B cell (primary cell): ENCODE measurements around the gene SH2D4B. TPM values are rescaled to one million over a fixed set of nuclear protein-coding genes. Genes with fewer than 3 reads are reported as not detected.

Experiments used
- ATAC-seq: fragments of 200-7000 bp; cut with Tn5 transposase; one replicate; pipeline ENCODE4 v1.10.0; 2021; ENCODE audit warnings: low read depth, mild to moderate bottlenecking, moderate number of reproducible peaks, moderate library complexity
- CTCF ChIA-PET: fragments of 350-600 bp; sonication (Branson Sonifier 250); formaldehyde crosslinking; loops from one replicate; lab custom pipeline; 2021; ENCODE audit warnings: antibody characterized with exemption, inconsistent platforms; lab: Charles Lee
- POLR2A ChIA-PET: fragments of 350-600 bp; sonication (Branson Sonifier 250); formaldehyde crosslinking; loops from one replicate; lab custom pipeline; 2021; ENCODE audit warnings: antibody characterized with exemption; lab: Charles Lee
- DNase-seq: peaks from one replicate; pipeline ENCODE4 v3.0.0; 2013
- H2AFZ ChIP-seq: 2 replicates; pipeline ENCODE4 v1.6.1; 2012; ENCODE audit warnings: mild to moderate bottlenecking, low read depth, low read length; ENCODE audit not compliant: insufficient read depth, poor library complexity, severe bottlenecking
- H3K27ac ChIP-seq, 2 donors: 1 replicate in 1 of 2; 2 replicates in 1 of 2; pipeline ENCODE4 v1.5.1; 2012 to 2013; ENCODE audit warnings: low read length in 2 of 2, mild to moderate bottlenecking in 2 of 2, moderate library complexity in 1 of 2
- H3K27me3 ChIP-seq, 4 experiments: fragments of 200-600 bp in 1 of 4; sonication (generic) in 1 of 4; replicated peaks in 1 of 4; 1 replicate in 2 of 4; 2 replicates in 2 of 4; pipeline versions ENCODE4 v1.6.1 to v1.7.0; 2013 to 2016; ENCODE audit warnings: low read length in 3 of 4, mild to moderate bottlenecking in 2 of 4, mixed read lengths in 1 of 4, moderate library complexity in 1 of 4; ENCODE audit not compliant: insufficient read depth in 4 of 4, control insufficient read depth in 3 of 4; ENCODE audit errors: control extremely low read depth in 1 of 4
- H3K36me3 ChIP-seq, 2 experiments: replicated peaks in 1 of 2; 1 replicate in 1 of 2; 2 replicates in 1 of 2; pipeline versions ENCODE4 v1.6.1 to v1.7.1; 2013; ENCODE audit warnings: low read length in 1 of 2; ENCODE audit not compliant: insufficient read depth in 2 of 2, control insufficient read depth in 1 of 2; ENCODE audit errors: control extremely low read depth in 1 of 2, extremely low read depth in 1 of 2
- H3K4me1 ChIP-seq, 2 donors: fragments of 200-600 bp in 1 of 2; sonication (generic) in 1 of 2; 1 replicate in 1 of 2; 2 replicates in 1 of 2; pipeline versions ENCODE4 v1.5.1 to v1.6.1; 2013 to 2017; ENCODE audit warnings: low read length in 2 of 2; ENCODE audit not compliant: control insufficient read depth in 2 of 2, insufficient read depth in 2 of 2
- H3K4me2 ChIP-seq: replicated peaks from 2 replicates; pipeline ENCODE3; 2012; ENCODE audit warnings: mild to moderate bottlenecking, low read depth, low read length; ENCODE audit not compliant: poor library complexity, severe bottlenecking
- H3K4me3 ChIP-seq, 5 experiments: fragments of 200-600 bp in 1 of 5; sonication (generic) in 1 of 5; 1 replicate in 3 of 5; 2 replicates in 2 of 5; pipeline versions ENCODE4 v1.5.1 to v1.7.0; 2011 to 2016; ENCODE audit warnings: low read length in 4 of 5, mild to moderate bottlenecking in 4 of 5, low read depth in 2 of 5, control low read depth in 1 of 5, moderate library complexity in 1 of 5; ENCODE audit not compliant: insufficient read depth in 1 of 5; ENCODE audit errors: control extremely low read depth in 1 of 5, extremely low read depth in 1 of 5
- H3K79me2 ChIP-seq: fragments of 200-600 bp; sonication (generic); one replicate; pipeline ENCODE4 v1.6.0; 2016; ENCODE audit warnings: low read length; ENCODE audit not compliant: control insufficient read depth, insufficient read depth
- H3K9ac ChIP-seq: fragments of 200-600 bp; sonication (generic); 2 replicates; pipeline ENCODE4 v1.6.1; 2017; ENCODE audit warnings: mild to moderate bottlenecking, low read length, moderate library complexity
- H3K9me3 ChIP-seq, 3 donors: one replicate each; pipeline versions ENCODE4 v1.6.1 to v1.7.1; 2013; ENCODE audit warnings: low read length in 2 of 3; ENCODE audit not compliant: control insufficient read depth in 2 of 3, insufficient read depth in 1 of 3; ENCODE audit errors: control extremely low read depth in 1 of 3
- H4K20me1 ChIP-seq: 2 replicates; pipeline ENCODE4 v1.6.0; 2012; ENCODE audit warnings: mild to moderate bottlenecking, low read length; ENCODE audit not compliant: insufficient read depth, control insufficient read depth, poor library complexity, severe bottlenecking
- H3K27ac Mint-ChIP-seq: one replicate; pipeline ENCODE4 v1.8.0; 2021; ENCODE audit warnings: mixed read lengths
- H3K27me3 Mint-ChIP-seq: one replicate; pipeline ENCODE4 v1.8.0; 2021; ENCODE audit warnings: mixed read lengths
- H3K4me1 Mint-ChIP-seq: one replicate; pipeline ENCODE4 v1.8.0; 2021; ENCODE audit warnings: mixed read lengths
- H3K4me3 Mint-ChIP-seq: one replicate; pipeline ENCODE4 v1.8.0; 2021; ENCODE audit warnings: mixed read lengths
- H3K9me3 Mint-ChIP-seq: one replicate; pipeline ENCODE4 v1.8.0; 2022; ENCODE audit warnings: mixed read lengths; ENCODE audit not compliant: insufficient read depth
- EZH2 ChIP-seq: IDR thresholded peaks from 2 replicates; pipeline ENCODE4 v1.6.1; 2012; ENCODE audit warnings: borderline replicate concordance, low read depth, mild to moderate bottlenecking, moderate library complexity, low read length; ENCODE audit not compliant: insufficient read depth, poor library complexity, severe bottlenecking
- WGBS: methylation state at CpG from one replicate; pipeline ENCODE4 v1.1.5; 2013; ENCODE audit warnings: missing lambda C conversion rate; ENCODE audit not compliant: insufficient coverage; 5-methylcytosine and 5-hydroxymethylcytosine counted together
- intact Hi-C: fragments of 100-400 bp; cut with micrococcal nuclease; formaldehyde crosslinking; loops from one replicate; pipeline ENCODE4 v1.10.0; 2022
- polyA plus RNA-seq: library from polyadenylated mRNA; depleted of rRNA; stranded (reverse); fragments of >200 nt; gene quantifications from 2 replicates; pipeline ENCODE4 v1.2.3, GENCODE V29; 2012
- total RNA-seq, 2 donors: library from RNA; stranded (reverse); fragments of 120-200 nt in 1 of 2; gene quantifications; 1 replicate in 1 of 2; 2 replicates in 1 of 2; pipeline versions ENCODE4 v1.2.3 to v1.2.4, GENCODE V29; 2013 to 2022
- TF ChIP-seq, protein P1 (sequence below): fragments of 200-600 bp; IDR thresholded peaks from one replicate; pipeline ENCODE4 v1.8.0; 2022; ENCODE audit warnings: antibody characterized with exemption, mild to moderate bottlenecking

Gene SH2D4B
- total and polyA plus RNA-seq, 2 donors (not counting 1 experiment from before 2014, with no cell fraction given), result 0.09 to 0.22 TPM

DNA sequence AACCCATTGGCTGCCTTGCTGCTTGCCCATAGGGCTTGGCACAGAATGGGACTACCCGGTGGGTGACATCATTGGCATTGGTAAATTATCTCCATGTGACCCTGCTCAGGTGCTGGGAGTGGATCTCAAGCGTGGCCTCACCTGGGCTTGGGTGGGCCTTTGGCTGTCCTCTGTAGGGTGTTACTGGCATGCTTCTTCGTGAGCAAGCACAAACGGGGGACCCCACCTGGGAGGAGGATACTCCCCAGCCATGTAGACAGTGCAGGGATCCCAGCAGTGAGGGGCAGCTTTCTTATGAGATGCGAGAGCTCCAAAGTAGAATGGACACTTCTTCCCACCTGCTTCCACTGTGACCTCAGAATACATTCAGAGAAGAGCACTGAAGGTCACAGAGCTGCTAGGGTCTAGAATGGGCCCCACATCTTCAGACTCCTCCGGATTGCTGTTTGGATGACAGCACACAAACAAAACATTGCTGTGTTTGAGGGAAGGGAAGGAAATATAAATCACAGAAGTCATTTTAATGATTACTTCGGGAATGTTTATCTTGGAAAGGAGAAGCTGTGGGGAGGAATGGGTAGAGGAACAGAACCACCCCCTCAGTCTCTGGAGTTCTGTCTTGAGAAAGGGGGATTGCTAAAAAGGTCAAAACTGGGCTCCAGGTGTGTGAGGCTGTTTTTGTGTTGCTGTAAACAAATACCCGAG is 75.9 kb downstream of the SH2D4B start:
- ATAC-seq (no peak), DNase-seq (no peak)
- WGBS, result 80% methylated on average over 5 of the region's 8 CpGs
- Histone ChIP-seq H3K9me3 (no peaks in the 10 kb centered on the region), H3K9ac (no peak overlapping the region), H4K20me1 (no peaks in the 10 kb centered on the region), H3K4me2 (no peak overlapping the region), H3K27ac (no peak overlapping the region), H3K36me3 (no peaks in the 10 kb centered on the region), H3K4me3 (no peak overlapping the region), H3K79me2 (no peaks in the 10 kb centered on the region), H3K4me1 (no peaks in the 10 kb centered on the region), H3K27me3 (no peaks in the 10 kb centered on the region), H2AFZ (no peak overlapping the region)
- no peak overlapping the region for H3K27ac Mint-ChIP-seq
- H3K9me3 Mint-ChIP-seq, result no peaks in the 10 kb centered on the region
- POLR2A ChIA-PET, result no interaction called here
- no peak for TF ChIP-seq EZH2
- TF ChIP-seq, protein P1, sequence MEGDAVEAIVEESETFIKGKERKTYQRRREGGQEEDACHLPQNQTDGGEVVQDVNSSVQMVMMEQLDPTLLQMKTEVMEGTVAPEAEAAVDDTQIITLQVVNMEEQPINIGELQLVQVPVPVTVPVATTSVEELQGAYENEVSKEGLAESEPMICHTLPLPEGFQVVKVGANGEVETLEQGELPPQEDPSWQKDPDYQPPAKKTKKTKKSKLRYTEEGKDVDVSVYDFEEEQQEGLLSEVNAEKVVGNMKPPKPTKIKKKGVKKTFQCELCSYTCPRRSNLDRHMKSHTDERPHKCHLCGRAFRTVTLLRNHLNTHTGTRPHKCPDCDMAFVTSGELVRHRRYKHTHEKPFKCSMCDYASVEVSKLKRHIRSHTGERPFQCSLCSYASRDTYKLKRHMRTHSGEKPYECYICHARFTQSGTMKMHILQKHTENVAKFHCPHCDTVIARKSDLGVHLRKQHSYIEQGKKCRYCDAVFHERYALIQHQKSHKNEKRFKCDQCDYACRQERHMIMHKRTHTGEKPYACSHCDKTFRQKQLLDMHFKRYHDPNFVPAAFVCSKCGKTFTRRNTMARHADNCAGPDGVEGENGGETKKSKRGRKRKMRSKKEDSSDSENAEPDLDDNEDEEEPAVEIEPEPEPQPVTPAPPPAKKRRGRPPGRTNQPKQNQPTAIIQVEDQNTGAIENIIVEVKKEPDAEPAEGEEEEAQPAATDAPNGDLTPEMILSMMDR, result no peak
- CTCF ChIA-PET, result no interaction called here
- H3K27me3 Mint-ChIP-seq, result peaks cover 8% of the 10 kb centered on the region
- intact Hi-C loops, result no loop called here
- no peaks in the 10 kb centered on the region for H3K4me1 Mint-ChIP-seq
- no peak overlapping the region for H3K4me3 Mint-ChIP-seq

DNA sequence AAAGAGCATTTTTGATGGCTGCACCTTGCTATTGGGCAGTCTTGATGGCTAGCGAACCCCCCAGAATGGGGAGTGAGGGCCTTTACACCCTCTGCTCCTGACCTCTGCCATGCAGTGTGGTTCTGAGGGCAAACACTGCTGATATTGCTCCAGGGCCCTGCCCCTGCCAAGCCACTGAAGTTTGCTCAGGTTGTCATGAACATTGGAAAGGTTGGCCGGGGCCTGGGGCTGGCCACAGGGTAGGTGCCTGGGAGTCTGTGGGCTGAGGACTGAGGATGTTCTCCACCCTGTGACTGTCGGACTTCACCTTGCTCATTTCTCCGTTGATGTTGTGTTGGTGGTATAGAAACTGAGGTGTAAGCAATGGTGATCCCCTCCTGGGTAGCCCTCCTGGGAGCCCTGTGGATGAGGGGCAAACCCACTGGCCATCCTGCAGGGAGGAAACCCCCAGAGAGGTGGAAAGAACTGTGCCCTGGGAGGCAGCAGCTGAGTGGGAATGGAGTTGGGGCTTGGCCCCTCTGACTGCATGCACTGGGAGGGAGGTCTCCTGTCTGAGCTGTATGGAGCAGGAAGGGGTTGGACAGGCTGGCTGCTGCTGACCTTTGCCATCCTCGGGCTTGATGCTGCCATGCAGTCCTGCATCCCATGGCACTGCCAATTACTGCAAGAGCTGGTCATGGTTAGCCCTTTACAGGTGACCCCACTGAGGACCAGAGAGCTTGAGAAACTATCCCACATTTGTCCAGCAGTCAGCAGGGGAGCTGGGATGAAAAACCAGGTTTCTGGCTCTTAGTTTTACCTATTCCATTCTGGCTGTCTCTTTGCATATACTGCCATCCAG is 77.1 kb downstream of the SH2D4B start:
- H3K27me3 Mint-ChIP-seq, result peaks cover 8% of the 10 kb centered on the region
- DNase-seq (no peak), ATAC-seq (no peak)
- Histone ChIP-seq H3K9ac (no peak overlapping the region), H3K4me3 (no peak overlapping the region), H3K36me3 (no peaks in the 10 kb centered on the region), H3K4me1 (no peaks in the 10 kb centered on the region), H4K20me1 (no peaks in the 10 kb centered on the region), H3K27me3 (no peaks in the 10 kb centered on the region), H3K9me3 (no peaks in the 10 kb centered on the region), H3K4me2 (no peak overlapping the region), H2AFZ (no peak overlapping the region), H3K79me2 (no peaks in the 10 kb centered on the region), H3K27ac (no peak overlapping the region)
- no peaks in the 10 kb centered on the region for H3K9me3 Mint-ChIP-seq
- no peak overlapping the region for H3K4me3 Mint-ChIP-seq
- H3K4me1 Mint-ChIP-seq, result no peaks in the 10 kb centered on the region
- TF ChIP-seq, protein P1, result no peak
- TF ChIP-seq EZH2, result no peak
- ChIA-PET POLR2A (no interaction called here), CTCF (no interaction called here)
- whole genome bisulfite sequencing, result 96% methylated on average over 5 of the region's 5 CpGs
- H3K27ac Mint-ChIP-seq, result no peak overlapping the region
- intact Hi-C loops, result no loop called here
